ENCODE measurements around the gene ETV6. TPM values are rescaled to one million over a fixed set of nuclear protein-coding genes. Genes with fewer than 3 reads are reported as not detected.

The ETV6 gene
- total RNA-seq, 1 donor from 2014 or later, result 25.3 TPM

DNA sequence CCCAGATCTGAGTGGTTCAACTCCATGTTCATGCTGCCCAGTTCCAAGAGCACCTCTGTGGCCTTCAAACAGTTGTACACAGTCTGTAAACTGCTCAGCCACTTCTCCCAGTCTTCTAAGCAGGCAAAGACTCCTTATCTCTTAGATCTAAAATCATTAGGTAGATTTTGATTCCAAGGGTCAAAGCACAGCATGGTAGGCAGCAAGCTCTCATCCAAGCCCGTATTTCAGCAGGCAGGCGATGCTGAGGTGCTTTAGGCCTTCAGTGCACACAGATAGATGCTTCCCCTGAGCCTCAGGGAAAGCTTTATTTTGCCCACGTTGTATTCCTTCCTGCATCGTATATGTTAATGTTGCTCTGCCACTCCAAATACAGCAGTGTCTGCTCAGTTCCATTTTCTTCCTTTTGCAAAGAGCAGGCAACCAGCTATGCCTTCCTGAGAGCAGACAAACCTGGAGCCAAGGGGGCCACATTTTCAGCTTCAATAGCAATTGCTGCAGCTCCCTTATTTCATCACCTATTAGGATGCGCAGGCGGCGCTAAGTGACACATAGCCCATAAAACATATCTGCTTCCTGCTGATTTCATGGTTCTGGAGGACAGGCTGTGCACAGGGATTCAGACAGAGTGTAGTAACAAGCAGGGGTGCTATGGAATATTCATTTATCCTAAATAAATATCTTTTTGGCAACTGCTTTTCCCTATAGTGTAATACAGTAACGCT is 67.5 kb downstream of the ETV6 start:
- DNase-seq (ENCODE audit: low spot score), result peak; percentile 55

DNA sequence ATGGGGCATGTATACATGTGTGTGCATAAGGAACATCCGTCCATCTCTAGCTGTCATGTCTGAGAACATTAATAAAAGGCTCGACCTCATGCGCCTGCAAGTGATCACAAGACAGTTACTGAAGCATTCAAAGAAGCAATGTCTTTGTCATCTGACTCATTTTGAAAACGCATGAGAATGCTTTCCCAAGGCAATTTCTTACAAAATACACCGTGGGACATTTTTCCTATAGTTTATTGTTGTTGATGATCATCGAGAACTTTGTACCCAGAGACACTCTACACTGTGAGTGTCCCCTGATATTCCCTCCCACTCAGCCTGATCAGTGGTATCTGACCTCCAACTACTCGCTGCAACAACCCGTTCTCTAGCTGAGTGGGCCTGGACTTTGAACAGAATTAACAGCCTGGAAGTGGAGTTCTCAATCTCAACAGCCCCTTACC is 68.1 kb downstream of the ETV6 start:
- DNase-seq (ENCODE audit: low spot score), result no peak

DNA sequence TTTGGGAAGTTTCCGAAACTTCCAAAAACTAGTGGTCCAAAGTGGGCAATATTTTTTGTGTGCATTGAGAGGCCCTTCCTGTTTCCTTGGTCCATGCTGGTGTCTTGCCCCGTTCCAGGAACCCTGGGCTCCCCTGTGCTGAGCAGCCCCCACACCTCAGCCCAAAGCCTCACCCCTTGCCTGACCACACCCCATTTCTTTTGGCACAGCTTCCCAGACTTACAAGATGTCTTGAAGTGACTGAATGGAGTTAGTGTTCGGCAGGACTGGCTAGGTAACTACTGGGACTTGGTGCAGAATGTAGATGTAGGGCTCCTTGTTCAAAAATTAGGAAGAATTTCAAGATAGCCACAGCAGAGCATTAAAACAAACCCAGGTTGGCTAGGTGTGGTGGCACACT is 68.6 kb downstream of the ETV6 start:
- no peak for DNase-seq (ENCODE audit: low spot score)

DNA sequence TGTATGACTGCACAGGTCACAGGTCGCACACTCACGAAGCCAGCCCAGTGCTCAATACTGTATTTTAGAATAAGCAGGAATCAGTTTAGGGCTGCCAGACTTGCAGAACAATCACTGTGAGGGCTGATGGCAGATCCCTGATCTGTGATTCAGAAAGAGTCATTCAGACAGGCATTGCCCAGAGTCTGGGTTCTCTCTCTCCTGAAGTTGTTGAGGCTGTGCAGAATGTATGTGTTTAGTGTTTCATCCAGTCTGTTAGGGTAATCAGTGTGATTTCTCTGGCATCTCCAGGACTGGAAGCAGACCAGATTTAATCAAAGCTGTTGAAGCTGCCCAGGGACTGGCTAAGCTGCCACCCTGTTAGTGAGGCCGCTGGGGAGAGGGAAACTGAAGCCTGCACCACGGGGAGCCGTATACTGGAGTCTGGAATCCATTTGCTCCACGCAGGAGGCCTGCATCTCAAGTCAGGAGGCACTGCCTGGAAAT is 69.3 kb downstream of the ETV6 start:
- DNase-seq (ENCODE audit: low spot score), result peak; percentile 77

DNA sequence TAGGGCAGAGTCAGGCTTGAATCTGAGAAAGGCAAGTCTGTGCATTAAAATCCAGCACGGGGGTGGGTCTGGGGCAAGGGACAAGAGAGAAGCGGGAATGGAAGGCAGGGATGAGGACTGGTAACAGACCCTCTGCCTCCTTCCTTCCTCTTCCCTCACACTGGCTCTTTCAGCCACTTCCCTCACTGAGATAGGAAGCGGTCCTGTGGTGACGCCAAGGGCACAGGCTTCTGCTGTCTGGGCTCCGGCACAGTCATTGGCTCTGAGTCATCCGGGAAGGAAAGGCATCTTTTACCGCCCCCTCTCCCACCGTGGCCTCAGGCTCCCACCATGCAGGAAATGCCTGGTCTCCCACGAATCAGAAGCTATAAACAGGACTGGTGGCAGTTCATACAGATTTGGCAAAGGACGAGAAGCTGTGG is 70.2 kb downstream of the ETV6 start:
- DNase-seq (ENCODE audit: low spot score), result peak; percentile 58

DNA sequence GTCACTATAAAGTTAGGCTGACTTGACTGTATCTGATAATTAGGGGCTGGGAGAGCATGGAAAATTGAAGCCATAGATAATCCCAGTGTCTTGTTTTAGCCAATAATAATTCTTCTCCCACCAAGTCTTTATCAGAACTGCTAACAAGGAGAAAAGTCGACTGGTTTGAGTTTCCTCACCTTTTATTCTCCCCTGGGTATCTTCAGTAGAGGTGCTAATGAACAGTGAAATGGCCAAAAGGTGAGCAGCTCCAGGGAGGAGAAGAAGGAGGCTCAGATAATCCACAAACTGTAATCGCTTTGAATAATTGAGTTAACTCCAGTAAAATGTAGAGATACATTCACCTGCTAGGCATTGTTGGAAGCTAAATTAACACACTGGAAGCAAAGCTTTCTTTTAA is 72.6 kb downstream of the ETV6 start:
- no peak for DNase-seq (ENCODE audit: low spot score)

DNA sequence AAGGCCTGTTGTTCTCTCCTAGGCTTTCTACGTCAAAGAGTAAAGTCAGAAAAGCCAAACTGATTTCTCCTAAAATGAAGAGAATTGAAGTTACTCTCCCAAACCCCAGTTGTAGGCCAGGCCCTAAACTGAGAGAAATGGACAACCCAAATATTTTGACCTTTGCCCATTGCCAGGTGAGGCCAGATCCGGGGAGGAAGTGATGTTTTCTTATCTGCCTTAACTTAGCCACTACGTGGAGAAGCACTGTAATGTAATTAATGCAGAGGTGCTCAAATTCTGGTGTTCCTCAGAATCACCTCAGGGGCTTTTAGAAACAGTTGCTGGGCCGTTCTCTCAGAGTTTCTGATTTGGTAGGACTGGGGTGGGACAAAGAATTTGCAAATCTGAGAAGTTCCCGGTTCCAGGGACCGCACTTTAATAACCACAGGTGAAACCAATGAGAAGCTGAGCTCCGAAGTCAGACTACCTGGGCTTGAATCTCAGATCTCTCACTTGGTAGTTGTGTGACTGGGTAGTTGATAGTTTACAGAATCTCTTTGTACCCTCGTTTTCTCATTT is 73.2 kb downstream of the ETV6 start:
- DNase-seq (ENCODE audit: low spot score), result no peak

DNA sequence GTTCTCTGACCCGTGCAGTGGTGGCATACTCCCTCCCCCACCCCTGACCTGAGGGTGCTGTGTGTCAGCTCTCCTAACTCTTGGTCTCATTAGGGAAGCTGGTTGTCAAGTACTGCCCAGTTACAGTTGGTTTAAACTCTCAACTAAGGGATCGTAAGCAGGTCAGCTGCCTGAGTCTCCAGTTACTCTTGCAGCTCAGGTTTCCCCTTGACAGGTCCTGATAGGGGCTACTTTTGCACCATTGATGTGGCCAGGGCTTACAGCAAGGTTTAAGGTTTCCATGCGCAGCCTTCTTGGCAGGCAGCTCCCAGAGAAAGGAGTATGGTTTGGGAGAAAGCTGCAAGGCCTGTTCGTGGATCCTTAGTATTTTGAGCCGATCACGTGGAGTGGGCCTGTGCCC is 74.5 kb downstream of the ETV6 start:
- DNase-seq (ENCODE audit: low spot score), result no peak

DNA sequence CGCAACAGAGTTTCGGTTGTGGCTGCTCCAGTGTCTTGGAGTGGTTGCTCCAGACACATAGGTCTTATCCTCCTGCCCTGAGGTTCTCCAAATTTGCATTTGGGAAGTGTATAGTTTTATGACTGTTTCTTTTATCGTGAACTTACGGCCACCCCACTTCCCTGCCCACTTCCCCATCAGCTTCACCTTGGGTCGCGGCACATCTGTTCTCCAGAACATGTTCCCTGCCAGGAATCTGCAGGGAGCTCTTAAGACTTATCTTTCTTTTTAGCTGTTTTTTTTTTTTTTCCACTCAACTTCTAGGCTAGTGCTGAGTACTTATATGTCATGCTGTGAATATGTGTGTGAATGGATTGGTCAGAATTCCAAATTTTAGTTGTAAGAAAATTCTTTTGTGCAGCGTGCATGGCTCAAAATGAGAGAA is 75.4 kb downstream of the ETV6 start:
- DNase-seq (ENCODE audit: low spot score), result peak; percentile 84

DNA sequence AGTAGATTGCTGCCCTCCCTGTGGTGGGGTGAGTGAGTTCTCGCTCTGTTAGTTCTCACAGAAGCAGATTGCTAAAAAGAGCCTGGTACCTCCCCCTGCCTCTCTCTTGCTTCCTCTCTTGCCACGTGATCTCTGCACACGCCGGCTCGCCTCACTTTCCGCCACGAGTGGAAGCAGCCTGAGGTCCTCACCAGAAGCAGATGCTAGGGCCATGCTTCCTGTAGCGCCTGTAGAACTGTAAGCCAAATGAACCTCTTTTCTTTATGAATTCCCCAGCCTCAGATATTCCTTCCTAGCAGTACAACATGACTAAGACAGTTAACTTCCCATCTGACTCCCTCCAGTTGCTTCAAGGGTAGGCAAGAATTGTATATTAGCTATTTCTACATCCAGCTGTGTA is 76.2 kb downstream of the ETV6 start:
- no peak for DNase-seq (ENCODE audit: low spot score)

DNA sequence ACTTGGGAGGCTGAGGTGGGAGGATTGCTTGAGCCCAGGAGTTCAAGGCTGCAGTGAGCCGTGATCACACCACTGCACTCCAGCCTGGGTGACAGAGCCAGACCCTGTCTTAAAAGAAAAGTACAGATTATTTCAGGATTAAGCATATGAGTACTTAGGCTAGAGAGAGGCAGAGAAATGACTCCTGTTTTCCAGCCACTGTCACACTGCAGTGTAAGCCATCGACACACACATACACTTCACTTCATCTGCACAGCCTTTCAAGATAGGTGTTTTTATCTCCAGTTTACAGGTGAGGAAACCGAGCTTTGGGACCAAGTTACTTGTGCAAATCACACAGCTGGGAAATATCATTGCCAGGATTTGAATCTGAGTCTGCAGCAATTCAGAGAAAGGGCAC is 77.2 kb downstream of the ETV6 start:
- DNase-seq (ENCODE audit: low spot score), result no peak

DNA sequence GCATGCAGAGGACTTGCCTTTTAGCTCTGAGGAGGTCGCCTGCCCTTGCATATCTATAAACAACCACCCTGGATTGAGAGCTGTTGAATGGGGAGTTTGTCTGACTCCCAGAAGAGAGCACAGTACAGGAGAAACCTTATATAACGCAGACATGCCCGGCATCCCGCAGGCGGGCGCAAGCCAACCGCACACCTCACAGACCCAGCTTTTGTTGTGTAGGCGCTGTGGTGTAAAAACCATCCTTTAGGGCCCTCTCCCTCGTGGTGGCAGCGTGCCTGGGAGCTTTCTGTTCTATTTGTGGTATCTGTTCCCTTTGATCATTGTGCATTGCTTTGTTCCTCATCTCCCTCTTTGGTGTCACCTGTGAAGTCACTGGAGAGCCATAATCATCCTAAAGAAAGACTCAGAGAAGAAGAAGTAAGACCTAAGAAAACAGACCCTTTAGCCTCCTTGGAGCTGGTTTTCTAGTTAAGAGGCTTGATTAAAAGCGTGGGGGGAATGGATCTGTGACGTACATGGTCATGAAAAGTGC is 77.7 kb downstream of the ETV6 start:
- DNase-seq (ENCODE audit: low spot score), result no peak

DNA sequence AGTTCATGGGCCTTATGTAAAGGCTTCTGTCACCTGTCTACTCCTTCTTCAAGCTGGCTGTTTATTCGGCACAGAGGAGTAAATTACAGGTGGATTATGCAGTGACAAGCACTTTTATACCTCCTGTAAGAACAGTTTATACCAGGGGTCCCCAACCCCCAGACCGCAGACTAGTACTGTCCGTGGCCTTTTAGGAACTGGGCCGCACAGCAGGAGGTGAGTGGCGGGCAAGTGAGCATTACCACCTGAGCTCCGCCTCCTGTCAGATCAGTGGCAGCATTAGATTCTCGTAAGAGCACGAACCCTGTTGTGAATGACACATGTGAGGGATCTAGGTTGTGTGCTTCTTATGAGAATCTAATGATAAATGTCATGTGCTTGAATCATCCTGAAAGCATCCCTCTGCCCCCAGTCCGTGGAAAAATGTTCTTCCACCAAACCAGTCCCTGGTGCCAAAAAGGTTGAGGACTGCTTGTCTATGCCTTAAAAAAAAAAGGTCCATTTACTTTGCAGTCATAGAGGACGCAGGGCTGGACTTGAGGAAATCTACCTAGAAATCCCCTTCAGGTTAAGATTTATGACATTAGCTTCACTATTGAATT is 78.8 kb downstream of the ETV6 start:
- DNase-seq (ENCODE audit: low spot score), result no peak

DNA sequence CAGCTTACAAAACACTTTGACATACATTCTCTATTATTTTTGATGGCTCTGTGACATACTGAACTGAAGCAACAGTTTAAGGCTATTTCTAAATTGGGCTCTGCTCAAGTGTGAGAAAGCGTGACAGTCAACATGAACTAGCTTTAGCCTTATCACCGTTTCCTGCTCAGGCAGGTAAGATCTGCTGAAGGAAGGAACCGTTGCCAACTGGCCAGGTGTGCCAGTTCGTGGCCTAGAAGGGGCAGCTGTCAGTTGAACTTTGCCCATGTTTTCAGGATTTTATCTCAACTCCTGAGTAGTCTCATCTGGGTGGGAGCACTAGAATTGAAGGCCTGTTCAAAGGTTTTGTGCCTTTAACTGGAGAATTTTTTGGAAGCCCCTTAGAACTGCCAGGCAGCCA is 79.5 kb downstream of the ETV6 start:
- no peak for DNase-seq (ENCODE audit: low spot score)

DNA sequence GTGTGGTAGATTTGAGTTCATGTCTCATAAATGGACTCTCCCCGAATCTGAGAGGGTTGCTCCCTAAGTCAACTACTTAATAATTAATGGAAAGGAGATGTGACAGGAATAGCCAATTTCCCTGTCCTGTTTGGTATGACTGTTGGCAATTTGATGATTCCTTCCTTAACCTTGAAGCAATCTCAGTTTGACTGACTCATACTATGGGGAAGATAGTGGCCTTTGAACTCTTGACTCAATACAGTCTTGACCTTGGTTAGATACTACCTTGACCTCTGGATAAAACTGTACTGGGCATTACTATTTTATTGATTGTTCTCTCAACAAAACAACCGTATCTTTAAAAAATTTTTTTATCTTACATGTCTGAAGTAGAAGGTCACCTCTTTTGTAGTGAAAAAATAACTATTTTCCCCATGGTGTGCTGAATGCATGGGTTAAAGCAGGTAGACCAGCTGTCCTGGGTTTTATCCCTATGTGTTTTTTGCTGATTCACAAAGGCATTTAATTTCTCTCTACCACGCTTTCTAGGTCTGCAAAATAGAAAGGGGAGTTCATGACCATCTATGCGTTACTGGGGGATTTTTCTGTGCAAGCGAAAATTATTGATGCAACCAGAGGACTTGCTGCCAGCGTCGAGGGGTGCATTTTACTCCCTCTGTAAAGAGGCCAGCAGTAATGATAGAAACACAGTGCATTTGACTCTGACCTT is 80.1 kb downstream of the ETV6 start:
- no peak for DNase-seq (ENCODE audit: low spot score)

DNA sequence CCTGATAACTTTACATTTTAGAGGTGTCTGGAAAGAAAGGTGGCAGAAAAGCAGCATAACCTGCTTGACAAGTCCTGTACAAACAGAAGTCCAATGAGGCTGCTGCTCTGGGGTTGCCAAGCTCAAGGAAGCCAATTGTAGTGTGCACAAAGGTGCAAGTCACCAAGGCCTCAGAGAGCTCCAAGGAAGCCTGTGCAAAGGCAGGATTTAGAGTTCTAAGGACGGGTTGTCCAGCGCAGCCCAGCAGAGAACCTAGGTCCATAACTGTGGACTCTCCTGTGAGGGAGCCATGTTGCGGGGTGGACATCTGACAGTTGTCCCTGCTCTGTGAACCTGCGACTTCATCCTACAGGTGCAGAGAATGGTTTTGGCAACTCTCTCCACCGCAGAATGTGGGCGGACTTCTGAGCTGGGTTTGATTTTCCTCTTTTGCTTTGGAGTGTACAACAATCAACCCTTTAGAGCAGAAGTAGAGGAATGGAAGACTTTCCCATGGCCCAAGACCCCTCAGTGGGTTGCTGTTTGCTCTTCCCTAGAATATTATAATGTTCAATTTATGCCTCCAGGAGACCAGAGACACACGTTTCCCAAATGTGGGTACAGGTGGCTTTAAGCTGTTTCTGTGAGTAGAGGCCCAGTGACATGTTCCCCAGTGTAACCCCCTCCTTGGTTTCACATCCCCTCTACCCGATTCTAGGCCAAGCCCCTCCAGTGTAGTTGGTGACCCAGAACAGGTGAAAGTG is 81.0 kb downstream of the ETV6 start:
- DNase-seq (ENCODE audit: low spot score), result peak; percentile 52

DNA sequence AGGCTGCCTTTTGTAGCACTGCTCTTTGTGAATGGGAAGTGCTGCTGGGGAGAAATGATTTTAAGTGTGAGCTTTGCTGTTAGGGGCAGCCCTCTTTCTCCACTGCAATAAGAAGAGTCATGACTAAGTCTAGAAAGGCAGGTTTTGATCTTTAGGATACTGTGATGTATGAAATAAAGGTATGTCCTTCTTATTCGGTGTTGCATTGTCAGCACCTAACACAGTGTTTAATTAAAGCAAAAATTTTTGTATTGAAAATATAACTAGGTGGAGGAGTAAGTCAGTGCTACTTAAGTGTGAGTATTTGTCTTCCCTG is 81.5 kb downstream of the ETV6 start:
- DNase-seq (ENCODE audit: low spot score), result no peak

DNA sequence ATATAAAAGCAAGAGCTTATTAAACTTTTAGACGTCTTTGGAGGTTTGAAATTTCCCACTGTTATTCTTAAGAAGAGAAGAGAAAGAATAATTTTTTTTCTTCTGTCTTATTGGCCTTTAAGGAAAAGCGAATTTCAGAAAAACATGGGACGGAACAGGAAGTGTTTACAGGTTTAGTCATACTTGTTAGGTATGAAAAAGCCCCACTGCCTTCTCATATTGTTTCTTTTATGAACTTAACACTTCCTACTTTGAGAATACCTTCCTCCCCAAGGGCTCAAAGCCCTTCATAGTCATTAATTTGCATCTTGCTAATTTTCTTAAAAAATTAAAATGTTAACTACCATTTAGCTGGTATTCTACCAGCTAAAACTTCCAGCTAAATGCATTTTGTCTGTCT is 82.0 kb downstream of the ETV6 start:
- no peak for DNase-seq (ENCODE audit: low spot score)

DNA sequence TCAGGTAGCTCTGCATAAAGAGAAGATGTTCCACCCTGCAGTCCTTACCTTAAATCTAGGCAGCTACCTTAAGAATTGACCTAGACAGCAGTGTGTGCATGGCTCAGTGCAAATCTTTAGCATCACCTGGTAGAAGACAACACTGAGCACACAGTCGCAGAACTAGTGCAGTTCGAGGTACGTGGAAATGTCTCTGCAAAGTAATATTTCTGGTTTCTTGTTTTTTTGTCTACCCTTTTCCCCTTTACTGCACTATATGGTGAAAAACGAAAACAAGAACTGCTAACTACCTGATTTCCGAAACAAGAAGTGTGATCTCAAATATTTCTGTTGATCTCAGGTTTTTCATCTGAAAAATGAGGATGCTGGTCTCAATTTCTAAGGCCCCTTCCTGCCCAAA is 82.5 kb downstream of the ETV6 start:
- DNase-seq (ENCODE audit: low spot score), result no peak

DNA sequence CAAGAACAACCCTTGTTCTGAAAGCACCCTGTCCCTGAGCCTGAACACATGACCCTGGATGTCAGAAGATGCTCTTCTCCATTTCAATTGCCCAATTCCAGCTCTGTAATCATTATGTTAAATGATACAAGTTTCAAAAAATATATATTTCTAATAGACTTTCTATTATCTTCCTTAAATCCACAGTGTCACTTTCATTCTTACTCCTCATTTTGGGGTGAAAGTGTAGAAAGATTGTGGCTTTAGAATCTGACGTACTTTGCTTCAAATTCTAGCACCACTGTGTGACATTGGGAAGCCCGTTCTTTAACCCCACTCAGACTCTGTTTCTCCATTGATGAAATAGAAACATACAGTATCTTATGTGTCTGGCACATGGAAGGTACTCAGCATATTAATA is 83.2 kb downstream of the ETV6 start:
- DNase-seq (ENCODE audit: low spot score), result no peak

DNA sequence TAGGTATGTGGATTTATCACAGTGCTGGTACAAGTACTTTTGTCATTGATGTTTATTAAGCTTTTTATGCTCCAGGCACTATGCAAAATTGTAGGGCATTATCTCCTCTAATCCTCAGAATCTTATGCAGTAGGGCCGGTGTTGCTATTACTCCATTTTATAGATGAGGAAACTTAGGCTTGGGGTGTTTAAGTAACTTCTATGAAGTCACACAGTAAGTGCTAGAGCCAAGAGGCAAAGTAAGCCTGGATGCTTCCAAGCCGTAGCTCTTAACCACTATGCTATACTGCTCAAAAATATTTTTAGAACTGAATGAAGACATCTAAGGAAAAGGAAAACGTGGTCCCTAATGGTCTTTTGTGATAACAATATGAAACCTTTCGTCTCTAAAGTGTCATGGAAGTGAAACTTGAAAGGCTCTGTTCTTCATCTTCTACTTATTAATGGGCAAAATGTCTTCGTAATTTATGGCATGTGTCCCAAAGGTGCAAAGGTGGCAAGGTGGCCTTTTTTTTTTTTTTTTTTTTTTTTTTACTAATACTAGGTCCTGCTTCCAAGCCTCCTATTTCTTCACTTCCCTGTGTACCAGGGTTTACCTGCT is 85.2 kb downstream of the ETV6 start:
- no peak for DNase-seq (ENCODE audit: low spot score)

All from umbilical cord (tissue), 2 donors.